Right lobe of liver (tissue), 6 donors: Measurements from ENCODE around the gene EEFSEC. TPM values are rescaled to one million over a fixed set of nuclear protein-coding genes. Genes with fewer than 3 reads are reported as not detected.

Experiments used
- ATAC-seq, 4 donors: fragments of 200-7000 bp; cut with Tn5 transposase; one replicate each; pipeline ENCODE4 v1.9.1; 2020; ENCODE audit warnings: mild to moderate bottlenecking in 4 of 4, moderate library complexity in 4 of 4
- DNase-seq, 3 donors: peaks; one replicate each; pipeline ENCODE4 v3.0.0-alpha.2; 2020
- H3K27ac ChIP-seq, 3 donors: fragments of 200-600 bp; one replicate each; pipeline ENCODE4 v1.8.0; 2022
- H3K27me3 ChIP-seq, 2 donors: fragments of 200-600 bp; one replicate each; pipeline ENCODE4 v1.8.0; 2022
- H3K36me3 ChIP-seq, 4 donors: fragments of 200-600 bp; sonication (generic) in 1 of 4; one replicate each; pipeline versions ENCODE4 v1.5.1 to v1.8.0; 2017 to 2022; ENCODE audit warnings: control low read depth in 1 of 4
- H3K4me1 ChIP-seq, 4 donors: fragments of 200-600 bp; sonication (generic) in 1 of 4; one replicate each; pipeline versions ENCODE4 v1.5.1 to v1.8.0; 2017 to 2022; ENCODE audit warnings: control low read depth in 1 of 4
- H3K4me3 ChIP-seq, 3 donors: fragments of 200-600 bp; one replicate each; pipeline ENCODE4 v1.8.0; 2022
- H3K9me3 ChIP-seq, 4 donors: fragments of 200-600 bp; sonication (generic) in 1 of 4; one replicate each; pipeline versions ENCODE4 v1.5.1 to v1.8.0; 2017 to 2022; ENCODE audit warnings: control low read depth in 1 of 4
- POLR2A ChIP-seq: fragments of 450-650 bp; IDR thresholded peaks from one replicate; pipeline ENCODE4 v1.6.1; 2017; ENCODE audit warnings: antibody characterized with exemption, mild to moderate bottlenecking
- WGBS: methylation state at CpG from one replicate; pipeline ENCODE4 v1.1.6; 2018; ENCODE audit warnings: low coverage, low lambda C conversion rate; ENCODE audit not compliant: insufficient coverage; ENCODE audit errors: missing lambda C conversion rate; 5-methylcytosine and 5-hydroxymethylcytosine counted together
- intact Hi-C, 2 donors: fragments of 100-400 bp; cut with DNase I; formaldehyde crosslinking; loops; one replicate each; pipeline versions ENCODE4 v1.11.2 to v1.14.1; 2022
- total RNA-seq, 6 experiments: library from RNA; depleted of rRNA in 2 of 6; stranded (reverse); fragments of >200 nt in 2 of 6; fragmentation: NEBNext Ultra II Directional in 3 of 6; extraction: Animal tissue kit (Norgen Biotek cat#: 25700) in 3 of 6; gene quantifications; one replicate each; pipeline versions ENCODE4 v1.1.0 to v1.2.4, GENCODE V29; 2016 to 2023
- TF ChIP-seq, protein P1 (sequence below), 4 donors: fragments of 200-600 bp in 3 of 4; fragments of 450-650 bp in 1 of 4; IDR thresholded peaks; one replicate each; pipeline versions ENCODE4 v1.5.1 to v1.8.0; 2016 to 2022; ENCODE audit warnings: antibody characterized with exemption in 4 of 4, mild to moderate bottlenecking in 2 of 4
- donor health status: DM: no; HTN: yes; CAD: no.
- donor health status: DM: no; HTN: no; CAD: no.
- donor health status: DM: no; HTN: no; CAD: no.
- donor health status: DM: no; HTN: yes; CAD: no.
- donor health status: DM: no; HTN: yes; CAD: no.

Gene EEFSEC
- total RNA-seq, 6 experiments from 2014 or later = 10.1 to 24.0 (median 13.4) TPM

DNA sequence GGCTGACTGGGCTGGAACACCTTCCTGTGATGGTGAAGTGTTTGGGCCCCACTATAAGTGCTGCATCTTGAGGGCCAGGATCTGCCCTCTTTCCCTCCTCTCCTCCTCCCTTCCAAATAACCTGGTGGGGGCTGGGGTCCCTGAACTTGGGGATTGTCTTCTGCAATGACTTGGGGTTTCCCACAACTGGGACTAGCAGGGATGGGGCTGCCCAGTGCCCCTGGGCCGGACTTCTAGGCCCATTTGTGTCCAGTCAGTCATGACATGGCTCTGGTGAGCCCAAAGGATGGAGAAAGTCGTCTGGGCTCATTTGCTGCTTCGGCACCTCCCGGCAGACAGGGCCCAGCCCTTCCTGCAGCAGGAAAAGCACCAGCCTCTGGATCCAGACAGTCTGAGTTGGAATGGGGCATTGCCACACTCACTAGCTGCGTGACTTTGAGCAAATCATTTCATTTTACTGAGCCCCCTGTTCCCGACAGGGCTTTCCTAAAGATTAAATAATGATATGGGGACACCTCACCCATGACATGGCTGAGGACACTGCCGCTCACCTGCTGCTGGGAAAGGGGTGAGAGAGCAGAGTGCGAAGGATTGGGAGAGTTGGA lies 200.2 kb downstream of the EEFSEC start:
- H3K27ac ChIP-seq = no peak overlapping the region
- intact Hi-C loops = no loop called here
- DNase-seq (peak in 1 of 3 donors; percentile 32), ATAC-seq (no peak)
- H3K9me3 ChIP-seq = no peaks in the 10 kb centered on the region
- H3K4me1 ChIP-seq = peaks cover 0 to 18% (median 0%) of the 10 kb centered on the region in 4 donors
- H3K4me3 ChIP-seq = no peak overlapping the region
- no peak for TF ChIP-seq POLR2A
- TF ChIP-seq, protein P1, sequence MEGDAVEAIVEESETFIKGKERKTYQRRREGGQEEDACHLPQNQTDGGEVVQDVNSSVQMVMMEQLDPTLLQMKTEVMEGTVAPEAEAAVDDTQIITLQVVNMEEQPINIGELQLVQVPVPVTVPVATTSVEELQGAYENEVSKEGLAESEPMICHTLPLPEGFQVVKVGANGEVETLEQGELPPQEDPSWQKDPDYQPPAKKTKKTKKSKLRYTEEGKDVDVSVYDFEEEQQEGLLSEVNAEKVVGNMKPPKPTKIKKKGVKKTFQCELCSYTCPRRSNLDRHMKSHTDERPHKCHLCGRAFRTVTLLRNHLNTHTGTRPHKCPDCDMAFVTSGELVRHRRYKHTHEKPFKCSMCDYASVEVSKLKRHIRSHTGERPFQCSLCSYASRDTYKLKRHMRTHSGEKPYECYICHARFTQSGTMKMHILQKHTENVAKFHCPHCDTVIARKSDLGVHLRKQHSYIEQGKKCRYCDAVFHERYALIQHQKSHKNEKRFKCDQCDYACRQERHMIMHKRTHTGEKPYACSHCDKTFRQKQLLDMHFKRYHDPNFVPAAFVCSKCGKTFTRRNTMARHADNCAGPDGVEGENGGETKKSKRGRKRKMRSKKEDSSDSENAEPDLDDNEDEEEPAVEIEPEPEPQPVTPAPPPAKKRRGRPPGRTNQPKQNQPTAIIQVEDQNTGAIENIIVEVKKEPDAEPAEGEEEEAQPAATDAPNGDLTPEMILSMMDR (IDR thresholded peaks at IDR 0.05) = no peak
- H3K36me3 ChIP-seq = no peaks in the 10 kb centered on the region
- 60% methylated on average over 1 of the region's 8 CpGs for WGBS
- H3K27me3 ChIP-seq = no peaks in the 10 kb centered on the region

DNA sequence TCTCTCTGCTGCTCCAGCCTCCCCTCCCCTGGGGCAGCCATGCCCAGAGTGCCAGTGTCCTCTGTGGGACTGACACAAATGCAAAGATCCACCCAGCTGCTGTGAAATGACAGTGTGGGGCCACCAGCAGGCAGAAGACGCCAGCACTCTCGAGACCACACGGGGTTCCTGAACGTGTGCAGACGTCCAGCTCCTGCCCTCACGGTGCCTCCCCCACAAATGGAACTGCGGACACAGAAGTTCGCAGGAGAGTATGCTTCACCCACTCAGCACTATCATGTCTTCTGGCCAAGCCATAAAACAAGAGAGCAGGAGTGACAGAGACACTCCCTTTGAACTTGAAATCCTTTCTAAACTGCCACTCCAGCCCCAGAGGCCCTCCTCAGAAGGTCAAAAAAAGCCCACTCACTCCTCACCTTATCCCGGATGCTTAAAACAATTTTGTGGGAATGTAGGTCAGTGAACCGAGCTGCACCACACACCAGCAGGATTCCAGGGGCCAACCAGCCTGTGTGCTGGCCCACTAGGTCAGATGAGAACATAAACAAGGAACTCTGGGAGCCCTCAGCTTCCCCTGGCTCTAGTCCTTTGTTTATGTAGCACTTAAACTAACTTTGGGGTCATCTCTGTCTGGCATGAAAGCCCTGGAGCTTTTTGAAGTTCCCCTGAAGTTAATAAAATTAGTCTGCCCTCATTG lies 200.9 kb downstream of the EEFSEC start:
- H3K4me3 ChIP-seq = no peak overlapping the region
- intact Hi-C loops = no loop called here
- no peak for ATAC-seq
- DNase-seq = peak in 1 of 3 donors; percentile 27
- no peak for TF ChIP-seq POLR2A
- TF ChIP-seq, protein P1 (IDR thresholded peaks at IDR 0.05) = no peak
- WGBS = 66% methylated on average over 3 of the region's 10 CpGs
- H3K4me1 ChIP-seq = peaks cover 0 to 18% (median 0%) of the 10 kb centered on the region in 4 donors
- no peak overlapping the region for H3K27ac ChIP-seq
- no peaks in the 10 kb centered on the region for H3K9me3 ChIP-seq
- H3K27me3 ChIP-seq = no peaks in the 10 kb centered on the region
- no peaks in the 10 kb centered on the region for H3K36me3 ChIP-seq

DNA sequence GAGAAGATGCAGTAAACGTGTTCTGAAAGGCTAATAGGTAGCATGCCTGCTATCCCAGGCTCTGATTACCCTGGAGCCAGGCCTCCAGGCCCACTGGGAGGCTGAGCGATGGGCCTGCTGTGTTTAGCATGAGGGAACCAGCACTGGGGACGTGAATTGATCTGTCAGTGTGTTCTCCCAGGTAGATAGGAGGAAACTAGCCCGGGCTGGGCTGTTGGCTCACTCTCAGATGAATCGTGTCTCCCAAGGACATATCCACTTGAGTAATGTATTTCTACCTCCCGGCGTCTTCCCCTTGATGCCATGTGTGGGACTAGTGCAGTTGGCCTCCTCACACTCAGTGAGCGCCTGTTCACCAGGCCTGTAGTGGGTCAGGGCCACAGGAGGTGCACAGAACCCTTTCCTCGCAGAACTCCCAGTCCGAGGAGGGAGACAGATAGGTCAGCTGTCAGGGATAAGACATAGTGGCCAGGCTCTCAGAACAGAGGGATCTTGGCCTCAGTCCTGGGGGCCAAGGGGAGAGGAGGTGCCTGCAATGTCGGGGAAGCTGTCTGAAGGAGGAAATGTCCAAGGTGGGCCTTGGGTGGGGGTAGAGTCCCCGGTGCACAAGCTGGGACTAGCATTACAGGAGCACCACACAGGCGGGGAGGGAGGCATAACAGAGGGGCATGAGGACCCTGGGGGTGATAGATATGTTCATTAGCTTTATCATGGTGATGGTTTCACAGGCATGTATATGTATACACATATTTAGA lies 201.7 kb downstream of the EEFSEC start:
- 93% methylated on average over 6 of the region's 13 CpGs for WGBS

DNA sequence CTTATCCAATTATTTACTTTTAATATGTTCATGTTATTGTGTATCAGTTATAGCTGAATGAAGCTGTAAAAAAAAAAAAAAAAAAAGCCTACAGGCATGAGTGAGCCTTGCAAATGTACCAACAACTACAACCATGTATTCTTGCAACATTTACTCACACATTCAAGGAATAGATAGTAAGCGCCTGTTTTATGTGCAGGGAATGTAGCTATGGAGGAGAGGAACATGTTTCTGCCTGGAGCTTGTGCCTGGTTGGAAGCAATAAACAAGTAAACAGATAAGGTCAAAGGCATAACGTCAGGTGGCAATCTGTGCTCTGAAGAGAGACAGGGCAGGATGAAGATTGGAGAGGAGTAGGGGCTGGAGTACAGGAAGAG lies 202.2 kb downstream of the EEFSEC start:
- no peak for ATAC-seq
- TF ChIP-seq, protein P1 (IDR thresholded peaks at IDR 0.05) = no peak
- TF ChIP-seq POLR2A = no peak

More for the DNA sequence above, 201.7 kb downstream of the EEFSEC start:
- H3K4me3 ChIP-seq = no peak overlapping the region
- H3K27ac ChIP-seq = no peak overlapping the region
- H3K4me1 ChIP-seq = peaks cover 0 to 9% (median 0%) of the 10 kb centered on the region in 4 donors
- ATAC-seq (no peak), DNase-seq (peak in 1 of 3 donors; percentile 27)
- TF ChIP-seq, protein P1 (IDR thresholded peaks at IDR 0.05) = no peak
- TF ChIP-seq POLR2A = no peak
- no peaks in the 10 kb centered on the region for H3K9me3 ChIP-seq
- intact Hi-C loops = no loop called here
- no peaks in the 10 kb centered on the region for H3K36me3 ChIP-seq
- no peaks in the 10 kb centered on the region for H3K27me3 ChIP-seq

More for the DNA sequence above, 202.2 kb downstream of the EEFSEC start:
- H3K27ac ChIP-seq = no peak overlapping the region
- H3K4me1 ChIP-seq = peaks cover 0 to 4% (median 0%) of the 10 kb centered on the region in 4 donors
- intact Hi-C loops = no loop called here
- no peak for DNase-seq
- no peaks in the 10 kb centered on the region for H3K36me3 ChIP-seq
- WGBS = 90% methylated on average over 2 of the region's 2 CpGs
- H3K4me3 ChIP-seq = no peak overlapping the region
- no peaks in the 10 kb centered on the region for H3K27me3 ChIP-seq
- no peaks in the 10 kb centered on the region for H3K9me3 ChIP-seq
